A673 (cell line): Measurements from ENCODE around the gene RNASEL. TPM values are rescaled to one million over a fixed set of nuclear protein-coding genes. Genes with fewer than 3 reads are reported as not detected.
A peak's percentile ranks its signal among the peaks of the same experiment; 100 is the strongest.

ENCODE experiments used
- BruUV-seq: library from RNA; stranded (reverse); fragments of 400-500 nt; replicated peaks from 2 replicates; lab custom pipeline; 2021; lab: Mats Ljungman, UMichigan
- CTCF ChIA-PET: fragments of 300-600 bp; sonication (Branson Sonifier 250); formaldehyde crosslinking; loops from one replicate; lab custom pipeline; 2022; ENCODE audit warnings: antibody characterized with exemption; lab: Charles Lee
- POLR2A ChIA-PET: fragments of 300-600 bp; sonication (Branson Sonifier 250); formaldehyde crosslinking; loops from one replicate; lab custom pipeline; 2022; ENCODE audit warnings: antibody characterized with exemption; ENCODE audit not compliant: low non-redundant PET; lab: Charles Lee
- DNase-seq: peaks from one replicate; pipeline ENCODE4 v3.0.0-alpha.2; 2015; ENCODE audit warnings: low spot score
- H3K27ac ChIP-seq: fragments of 200-600 bp; sonication (generic); 2 replicates; pipeline ENCODE4 v1.5.1; 2016; ENCODE audit warnings: mixed run types, low read depth, mild to moderate bottlenecking, mixed read lengths, antibody characterized with exemption, low read length; ENCODE audit not compliant: poor library complexity, severe bottlenecking
- H3K27me3 ChIP-seq: fragments of 200-600 bp; sonication (generic); replicated peaks from 2 replicates; pipeline ENCODE4 v1.6.1; 2017; ENCODE audit warnings: mixed run types, low read depth, mild to moderate bottlenecking, mixed read lengths, antibody characterized with exemption, low read length; ENCODE audit not compliant: insufficient read depth, poor library complexity
- H3K36me3 ChIP-seq: fragments of 200-600 bp; sonication (generic); 2 replicates; pipeline ENCODE4 v1.6.1; 2016; ENCODE audit warnings: mixed run types, mild to moderate bottlenecking, mixed read lengths, antibody characterized with exemption, low read length; ENCODE audit not compliant: insufficient read depth, poor library complexity, severe bottlenecking
- H3K4me1 ChIP-seq: fragments of 200-600 bp; sonication (generic); 2 replicates; pipeline ENCODE4 v1.6.1; 2017; ENCODE audit warnings: mixed run types, mild to moderate bottlenecking, mixed read lengths, antibody characterized with exemption, low read length; ENCODE audit not compliant: insufficient read depth, poor library complexity, severe bottlenecking
- H3K4me3 ChIP-seq: fragments of 200-600 bp; sonication (generic); 2 replicates; pipeline ENCODE4 v1.5.1; 2016; ENCODE audit warnings: low read depth, mixed run types, mild to moderate bottlenecking, mixed read lengths, low read length; ENCODE audit not compliant: poor library complexity, severe bottlenecking
- H3K9me3 ChIP-seq: fragments of 200-600 bp; sonication (generic); 2 replicates; pipeline ENCODE4 v1.6.1; 2016; ENCODE audit warnings: mixed run types, low read depth, mild to moderate bottlenecking, mixed read lengths, antibody characterized with exemption, low read length; ENCODE audit not compliant: poor library complexity, severe bottlenecking
- EZH2 ChIP-seq: fragments of 200-600 bp; sonication (generic); IDR thresholded peaks from 2 replicates; pipeline ENCODE4 v1.6.1; 2017; ENCODE audit warnings: borderline replicate concordance, low read depth, mild to moderate bottlenecking, mixed read lengths, antibody characterized with exemption, low read length; ENCODE audit not compliant: poor library complexity, severe bottlenecking
- intact Hi-C: fragments of 100-400 bp; cut with micrococcal nuclease; formaldehyde crosslinking; loops from one replicate; pipeline ENCODE4 v1.10.0; 2022; ENCODE audit not compliant: unreplicated experiment
- total RNA-seq: library from RNA; stranded (reverse); gene quantifications from 2 replicates; pipeline ENCODE4 v1.2.3, GENCODE V29; 2021
- TF ChIP-seq, protein P1 (sequence below): fragments of 300-800, 200-600 bp; sonication (generic); conservative IDR thresholded peaks from 2 replicates; pipeline ENCODE4 v1.5.1; 2017; ENCODE audit warnings: low read depth, mild to moderate bottlenecking, antibody characterized with exemption, low read length, moderate library complexity, mixed read lengths

The RNASEL gene
- total RNA-seq, 1 experiment from 2014 or later: 3.2 TPM

DNA sequence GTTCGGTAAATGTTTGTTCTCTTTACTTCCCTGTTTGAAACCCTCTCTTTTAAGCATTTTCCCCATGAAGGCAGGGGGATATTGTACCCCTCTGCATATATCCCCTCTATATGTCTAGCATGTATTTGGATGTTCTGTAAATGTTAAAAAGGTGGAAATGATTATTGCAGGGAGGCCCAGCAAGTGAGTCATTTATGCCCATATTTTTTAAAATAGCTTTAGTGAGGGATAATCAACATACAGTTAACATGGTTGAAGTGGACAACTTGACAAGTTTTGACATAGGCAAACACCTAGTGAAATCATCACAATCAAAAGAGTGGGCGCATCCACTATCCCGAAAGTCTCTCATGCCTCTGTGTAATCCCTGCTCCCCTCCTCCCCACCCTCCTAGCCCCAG is 36.0 kb upstream of the RNASEL start:
- Histone ChIP-seq H3K27me3 (no peaks in the 10 kb centered on the region), H3K9me3 (no peaks in the 10 kb centered on the region), H3K27ac (peak overlapping the region; percentile 1), H3K4me1 (peaks cover 26% of the 10 kb centered on the region), H3K4me3 (no peak overlapping the region), H3K36me3 (no peaks in the 10 kb centered on the region)
- no peak for TF ChIP-seq EZH2
- TF ChIP-seq, protein P1, sequence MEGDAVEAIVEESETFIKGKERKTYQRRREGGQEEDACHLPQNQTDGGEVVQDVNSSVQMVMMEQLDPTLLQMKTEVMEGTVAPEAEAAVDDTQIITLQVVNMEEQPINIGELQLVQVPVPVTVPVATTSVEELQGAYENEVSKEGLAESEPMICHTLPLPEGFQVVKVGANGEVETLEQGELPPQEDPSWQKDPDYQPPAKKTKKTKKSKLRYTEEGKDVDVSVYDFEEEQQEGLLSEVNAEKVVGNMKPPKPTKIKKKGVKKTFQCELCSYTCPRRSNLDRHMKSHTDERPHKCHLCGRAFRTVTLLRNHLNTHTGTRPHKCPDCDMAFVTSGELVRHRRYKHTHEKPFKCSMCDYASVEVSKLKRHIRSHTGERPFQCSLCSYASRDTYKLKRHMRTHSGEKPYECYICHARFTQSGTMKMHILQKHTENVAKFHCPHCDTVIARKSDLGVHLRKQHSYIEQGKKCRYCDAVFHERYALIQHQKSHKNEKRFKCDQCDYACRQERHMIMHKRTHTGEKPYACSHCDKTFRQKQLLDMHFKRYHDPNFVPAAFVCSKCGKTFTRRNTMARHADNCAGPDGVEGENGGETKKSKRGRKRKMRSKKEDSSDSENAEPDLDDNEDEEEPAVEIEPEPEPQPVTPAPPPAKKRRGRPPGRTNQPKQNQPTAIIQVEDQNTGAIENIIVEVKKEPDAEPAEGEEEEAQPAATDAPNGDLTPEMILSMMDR: no peak
- intact Hi-C loops: no loop called here
- POLR2A ChIA-PET: no interaction called here
- no peak for DNase-seq
- CTCF ChIA-PET: no interaction called here
- no TSS peak for BruUV-seq

DNA sequence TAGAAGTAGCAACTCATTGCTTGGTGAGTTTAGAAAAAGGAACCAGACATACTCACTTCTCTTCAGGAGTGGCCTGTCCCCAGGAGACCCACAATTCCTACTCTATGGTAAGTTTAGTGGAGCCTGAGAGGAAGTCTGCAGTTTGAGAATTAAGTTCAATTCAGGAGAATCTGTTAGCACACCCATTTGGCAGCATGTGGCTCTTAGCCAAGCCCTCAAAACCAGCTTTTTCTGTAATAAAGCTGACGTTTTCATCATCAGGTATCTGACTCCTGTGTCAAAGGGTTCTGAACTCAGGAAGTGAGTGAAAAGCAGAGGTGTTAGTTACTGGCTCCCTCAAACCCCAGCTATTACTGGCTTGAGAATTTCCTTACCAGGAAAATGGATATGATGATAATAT is 35.5 kb upstream of the RNASEL start:
- TF ChIP-seq EZH2: no peak
- TF ChIP-seq, protein P1: no peak
- no peak for DNase-seq

DNA sequence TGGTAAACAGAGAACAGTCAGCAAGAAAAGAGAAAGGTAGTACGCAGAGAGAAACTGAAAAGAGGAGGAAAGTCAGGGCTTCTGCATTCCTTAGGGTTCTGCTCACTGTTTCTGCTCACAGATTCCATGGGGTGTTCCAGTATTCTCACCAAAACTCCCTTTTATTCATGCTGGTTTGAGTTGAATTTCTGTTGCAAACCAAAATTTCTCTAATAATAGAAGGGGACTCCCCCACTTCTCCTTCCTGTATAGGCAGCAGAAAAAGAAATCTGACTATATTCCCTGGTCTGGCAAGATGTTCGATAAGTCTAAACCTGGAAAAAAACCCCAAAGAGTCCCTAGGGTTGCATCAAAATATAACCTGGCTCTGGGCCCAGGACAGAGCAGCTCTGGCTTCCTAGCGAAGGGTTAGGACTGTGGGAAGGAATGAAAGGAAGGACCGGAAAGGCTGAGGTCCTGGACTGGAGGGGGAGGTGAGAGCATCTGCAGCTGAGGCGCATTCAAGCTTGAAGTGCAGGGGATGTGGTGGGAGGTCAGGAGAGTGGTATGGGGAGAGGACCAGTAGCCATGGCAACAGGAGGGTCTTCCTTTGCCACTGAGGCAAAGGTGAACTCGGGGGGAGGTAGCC is 34.0 kb upstream of the RNASEL start:
- Histone ChIP-seq H3K4me3 (no peak overlapping the region), H3K9me3 (no peaks in the 10 kb centered on the region), H3K36me3 (no peaks in the 10 kb centered on the region), H3K27me3 (no peaks in the 10 kb centered on the region), H3K4me1 (peaks cover 31% of the 10 kb centered on the region), H3K27ac (no peak overlapping the region)
- ChIA-PET POLR2A (no interaction called here), CTCF (no interaction called here)
- no TSS peak for BruUV-seq
- intact Hi-C loops: no loop called here
- no peak for DNase-seq
- no peak for TF ChIP-seq EZH2
- TF ChIP-seq, protein P1: no peak

More for the DNA sequence above, 35.5 kb upstream of the RNASEL start:
- intact Hi-C loops: no loop called here
- H3K9me3 ChIP-seq: no peaks in the 10 kb centered on the region
- peaks cover 22% of the 10 kb centered on the region for H3K4me1 ChIP-seq
- H3K27ac ChIP-seq: peak overlapping the region; percentile 1
- H3K4me3 ChIP-seq: no peak overlapping the region
- ChIA-PET CTCF (interaction anchor here (0.6 kb wide), 1 partner anchor 31 kb away, joined by 3 read pairs; no protein-coding TSS in a partner anchor), POLR2A (no interaction called here)
- BruUV-seq: no TSS peak
- H3K27me3 ChIP-seq: no peaks in the 10 kb centered on the region
- H3K36me3 ChIP-seq: no peaks in the 10 kb centered on the region
